ENCODE data around the gene TMEM238.
"Not testable (repeated sequence)": the region's sequence is repeated elsewhere in the genome, so short reads cannot be mapped to it uniquely, and the experiment has no call there.

TMEM238 gene, protein sequence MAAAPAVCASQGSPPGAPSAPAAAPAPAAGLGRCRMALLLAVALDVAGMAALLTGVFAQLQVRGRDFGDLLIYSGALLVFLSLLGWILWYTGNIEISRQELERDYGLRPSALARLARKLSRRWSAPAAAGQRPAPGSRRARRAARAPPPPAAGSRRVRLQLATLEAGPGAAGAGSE

DNA sequence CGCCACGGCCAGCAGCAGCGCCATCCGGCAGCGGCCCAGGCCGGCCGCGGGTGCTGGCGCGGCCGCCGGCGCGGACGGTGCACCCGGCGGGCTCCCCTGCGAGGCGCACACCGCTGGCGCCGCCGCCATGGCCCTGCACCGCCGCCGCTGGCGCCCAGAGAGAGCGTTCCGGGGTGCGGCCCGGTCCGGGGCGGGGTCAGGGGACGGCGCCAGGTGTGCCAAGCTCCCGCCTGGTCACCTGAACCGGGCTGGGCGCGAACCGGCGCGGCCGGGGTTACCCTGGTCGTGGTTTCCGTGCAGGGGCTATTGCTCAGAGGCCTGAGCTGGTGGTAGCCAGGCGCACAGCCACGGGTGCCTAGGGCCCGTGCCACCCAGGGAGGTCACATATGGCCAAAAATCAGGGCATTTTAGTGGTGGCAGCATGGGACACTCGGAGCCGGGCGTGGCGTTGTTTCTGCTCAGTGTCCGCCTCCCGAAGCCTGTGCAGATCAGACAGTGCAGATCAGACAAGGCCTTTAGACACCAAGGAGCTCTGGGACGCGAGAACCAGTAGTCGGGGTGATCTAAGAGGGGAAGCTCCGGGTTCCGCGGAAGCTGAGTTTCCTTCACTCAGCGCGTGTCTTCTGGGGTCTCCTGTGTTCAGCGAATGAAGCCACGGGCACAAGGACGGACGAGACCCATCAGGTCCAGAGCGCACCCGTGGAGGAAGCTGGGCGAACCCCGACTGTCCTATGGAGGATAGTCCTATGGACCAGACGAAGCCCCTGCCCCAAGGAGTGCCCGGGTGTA lies at the start of gene TMEM238:
TSS of gene TMEM238 (minus strand) at position 162 of the 789 bp plus-strand sequence. CDS start at position 129, 33 bp downstream.
- DNase-seq, result peak; percentile 69

DNA sequence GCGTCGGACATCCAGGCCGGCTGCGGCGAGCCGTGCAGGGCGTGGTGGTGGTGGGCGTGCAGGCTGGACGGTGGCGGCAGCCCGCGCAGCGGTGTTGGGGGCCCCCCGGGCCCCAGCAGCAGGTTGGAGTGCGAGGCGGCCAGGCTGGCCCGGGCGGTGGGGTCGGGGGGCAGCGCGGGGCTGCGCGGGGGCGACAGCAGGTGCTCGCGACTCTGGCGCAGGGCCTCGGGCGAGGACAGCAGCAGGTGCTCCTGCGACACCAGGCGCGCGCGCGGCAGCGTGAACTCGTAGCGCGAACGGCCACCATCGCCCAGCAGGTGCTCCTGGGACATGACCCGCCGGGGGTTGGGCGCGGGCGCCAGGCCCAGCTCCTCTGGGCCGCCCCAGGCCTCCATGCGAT lies 49.2 kb upstream of the TMEM238 start:
- DNase-seq, result no peak

DNA sequence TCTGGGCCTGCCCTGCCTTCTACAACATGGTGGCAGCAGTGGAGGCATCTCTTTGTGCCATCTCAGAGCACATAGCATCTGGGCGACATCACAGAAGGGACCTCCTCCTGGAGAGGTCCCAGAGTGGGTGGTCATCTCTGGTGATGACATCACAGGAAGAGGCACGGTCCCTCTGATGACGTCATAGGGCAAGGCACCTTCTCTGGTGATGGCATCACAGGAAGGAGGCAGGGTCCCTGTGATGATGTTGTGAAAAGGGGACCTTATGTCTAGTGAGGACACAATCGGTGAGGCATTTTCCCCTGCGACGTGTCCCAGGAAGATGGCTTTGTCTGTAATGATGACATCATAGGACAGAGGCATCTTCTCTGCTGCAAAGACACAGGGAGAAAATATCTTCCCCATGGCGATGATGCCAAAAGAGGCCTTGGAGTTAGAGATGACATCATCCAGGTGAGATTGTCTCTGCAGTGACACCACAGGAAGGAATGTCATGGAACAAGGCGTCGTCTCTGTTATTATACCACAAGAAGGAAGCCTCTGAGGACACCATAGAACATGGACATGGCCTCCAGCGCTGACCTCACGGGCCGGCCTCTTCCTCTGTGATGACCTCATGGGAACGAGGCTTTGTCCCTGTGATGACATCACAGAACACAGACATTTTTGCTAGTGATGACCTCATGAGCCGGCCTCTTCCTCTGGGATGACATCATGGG lies 48.3 kb upstream of the TMEM238 start:
- DNase-seq, result no peak

DNA sequence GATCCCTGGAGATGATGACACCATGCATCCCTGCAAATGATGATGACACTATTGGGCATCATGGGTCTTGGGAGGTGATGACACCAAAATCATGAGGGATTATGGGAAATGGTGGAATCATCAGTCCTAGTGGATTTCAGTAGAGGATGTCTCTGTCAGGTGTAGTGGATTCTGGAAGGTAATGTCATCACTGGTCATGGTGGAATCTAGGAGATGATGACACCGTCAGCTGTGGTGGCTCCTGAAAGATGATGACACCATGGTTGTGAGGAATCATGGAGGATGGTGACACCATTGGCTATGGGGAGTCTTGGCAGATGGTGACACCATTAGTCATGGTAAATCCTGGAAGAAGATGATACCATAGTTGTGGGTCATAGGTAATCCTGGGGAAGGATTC lies 47.1 kb upstream of the TMEM238 start:
- DNase-seq, result no peak

DNA sequence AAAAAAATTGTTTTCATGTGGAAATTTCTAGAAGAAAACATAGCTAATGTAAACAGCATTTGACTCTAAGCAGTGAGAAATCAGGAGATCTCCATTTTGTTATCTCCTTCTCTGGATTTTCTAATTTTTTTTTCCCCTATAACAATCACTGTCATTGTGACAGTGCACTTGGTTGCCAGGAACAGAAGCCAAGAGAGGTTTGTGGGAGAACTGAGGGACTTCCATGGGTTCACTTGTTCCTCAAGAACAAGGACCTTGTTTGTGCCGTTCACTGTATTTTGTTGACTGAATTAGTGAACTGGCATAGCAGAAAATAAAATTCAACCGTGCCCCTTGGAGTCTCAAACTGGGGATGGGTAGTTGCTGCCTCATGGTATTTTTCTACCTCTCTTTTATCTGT lies 42.0 kb upstream of the TMEM238 start:
- DNase-seq, result no peak

DNA sequence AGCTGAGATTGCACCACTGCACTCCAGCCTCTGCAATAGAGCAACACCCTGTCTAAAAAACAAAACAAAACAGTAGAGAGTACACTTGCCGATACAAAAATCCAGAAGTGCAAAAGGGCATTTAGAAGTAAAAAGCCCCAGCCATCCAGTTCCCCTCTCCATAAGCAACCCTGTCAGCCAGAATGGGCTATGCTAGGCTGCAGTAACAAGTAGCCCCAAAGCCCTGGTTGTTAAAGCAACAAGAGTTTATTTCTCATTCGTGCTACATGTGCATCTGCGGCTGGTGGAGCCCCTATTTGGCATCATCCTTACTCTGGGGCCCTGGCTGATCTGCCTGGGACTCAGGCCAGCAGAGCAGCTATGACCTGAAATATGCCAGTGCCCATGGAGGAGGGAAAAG lies 40.4 kb upstream of the TMEM238 start:
- no peak for DNase-seq

DNA sequence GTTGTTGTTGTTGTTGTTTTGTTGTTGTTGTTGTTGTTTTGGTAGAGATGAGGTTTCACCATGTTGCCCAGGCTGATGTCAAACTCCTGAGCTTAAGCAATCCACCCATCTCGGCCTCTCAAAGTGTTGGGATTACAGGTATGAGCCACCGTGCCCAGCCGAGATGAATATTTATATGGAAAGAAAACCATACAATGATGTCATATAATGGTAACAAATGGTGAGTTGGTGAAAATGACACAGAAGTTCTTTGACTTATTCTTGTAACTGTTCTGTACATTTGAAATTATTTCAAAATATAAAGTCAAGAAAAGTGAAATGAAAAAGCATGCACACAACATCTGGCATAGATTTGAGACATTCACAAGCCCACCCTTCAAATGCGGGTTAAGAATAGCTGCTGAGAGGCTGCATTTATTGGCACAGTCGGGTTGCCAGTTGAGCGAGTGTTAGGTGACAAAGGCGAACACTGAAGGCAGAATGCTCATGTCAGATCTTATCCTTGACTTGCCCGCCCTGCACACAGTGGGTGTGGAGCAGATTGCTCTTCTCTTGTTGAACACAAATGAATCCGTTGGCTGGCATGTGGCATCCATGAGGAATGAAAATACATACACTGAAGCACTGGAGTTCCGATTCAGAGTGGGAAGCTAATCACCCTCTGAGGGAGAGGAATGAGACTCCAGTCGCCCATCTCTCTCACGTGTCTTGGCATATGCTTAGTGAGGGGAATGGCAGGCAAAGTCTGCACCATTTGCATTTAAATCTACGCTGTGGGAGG lies 39.3 kb upstream of the TMEM238 start:
- DNase-seq, result no peak

DNA sequence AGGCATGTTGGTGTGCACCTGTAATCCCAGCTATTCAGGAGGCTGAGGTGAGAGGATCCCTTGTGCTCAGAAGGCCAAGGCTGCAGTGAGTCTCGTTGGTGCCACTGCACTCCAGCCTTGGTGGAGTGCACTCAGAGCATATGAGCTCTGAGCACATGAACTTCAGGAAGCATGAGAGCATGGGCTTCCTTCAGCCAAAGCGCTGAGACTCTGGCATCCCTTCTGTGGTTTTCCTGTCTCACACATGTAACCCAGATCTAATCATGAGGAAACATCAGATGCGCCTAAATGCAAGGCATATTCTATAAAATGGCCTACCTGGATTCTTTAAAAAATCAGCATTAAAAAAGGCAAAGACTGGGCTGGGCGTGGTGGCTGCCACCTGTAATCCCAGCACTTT lies 37.2 kb upstream of the TMEM238 start:
- DNase-seq, result not testable (repeated sequence)

DNA sequence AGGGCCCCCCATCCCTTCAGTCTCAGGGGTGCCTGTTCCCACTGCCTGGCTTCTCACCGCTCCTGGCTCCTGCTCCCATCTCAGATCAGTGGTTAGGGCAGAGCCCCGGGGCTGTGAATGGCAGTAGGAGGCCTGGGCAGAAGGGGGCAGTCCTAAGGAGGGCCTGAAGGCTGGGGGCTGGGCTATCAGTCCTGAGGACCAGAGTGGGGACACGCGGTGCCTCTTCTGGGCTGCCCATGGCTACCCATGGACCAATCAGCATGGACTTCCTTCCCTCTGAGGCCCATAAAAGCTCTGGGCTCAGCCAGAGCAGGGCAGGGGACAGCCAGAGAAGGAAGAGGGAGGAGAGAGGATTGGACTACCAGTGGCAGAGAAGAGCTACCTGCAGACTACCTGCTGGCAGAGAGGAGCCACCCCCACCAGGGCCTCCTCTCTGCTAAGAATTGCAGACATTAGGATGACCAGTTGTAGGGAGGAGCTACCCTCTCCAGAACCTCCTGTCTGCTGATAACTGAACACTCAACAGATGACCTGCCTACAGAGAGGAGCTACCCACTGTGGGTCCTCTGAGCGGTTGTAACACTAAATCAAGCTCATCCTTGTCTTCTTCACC lies 35.6 kb upstream of the TMEM238 start:
- DNase-seq, result no peak

DNA sequence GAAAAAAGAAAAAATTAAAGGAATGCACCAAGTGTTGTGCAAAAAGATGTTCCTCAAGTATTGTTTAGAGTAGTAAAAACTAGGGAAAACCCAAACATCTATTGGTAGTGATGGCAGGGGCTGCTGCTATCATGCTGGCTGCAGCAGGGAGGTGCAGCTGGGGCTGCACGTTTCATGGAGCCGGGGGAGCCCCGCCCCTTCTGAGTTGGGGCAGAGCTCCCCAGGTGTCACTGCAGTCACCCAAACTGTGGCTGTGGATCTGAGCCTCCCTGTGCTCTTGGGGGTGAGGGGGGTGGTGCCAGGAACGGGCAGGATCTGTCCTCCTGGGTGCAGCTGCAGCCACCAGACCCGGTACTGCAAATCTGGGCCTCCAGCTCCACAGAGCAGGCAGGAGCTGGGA lies 35.0 kb upstream of the TMEM238 start:
- DNase-seq, result no peak

DNA sequence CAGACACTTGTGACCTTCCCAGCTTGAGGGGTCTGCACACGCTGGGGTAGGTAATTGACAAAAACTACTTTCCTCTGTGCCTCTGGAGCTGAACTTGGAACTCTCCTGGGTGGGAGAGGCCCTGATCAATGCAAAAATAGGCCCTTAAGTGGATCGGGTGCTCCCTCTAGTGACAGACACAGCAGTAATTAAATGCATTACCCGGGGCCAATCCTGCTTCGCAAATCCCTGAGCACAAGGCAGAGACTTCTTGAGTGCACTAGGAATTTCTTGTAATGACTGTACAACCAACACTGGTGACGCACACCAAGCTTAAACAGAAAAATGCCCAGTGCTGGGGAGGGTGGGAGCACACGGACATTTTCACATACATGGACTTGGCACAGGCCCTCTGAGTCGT lies 34.1 kb upstream of the TMEM238 start:
- peak; percentile 81 for DNase-seq

DNA sequence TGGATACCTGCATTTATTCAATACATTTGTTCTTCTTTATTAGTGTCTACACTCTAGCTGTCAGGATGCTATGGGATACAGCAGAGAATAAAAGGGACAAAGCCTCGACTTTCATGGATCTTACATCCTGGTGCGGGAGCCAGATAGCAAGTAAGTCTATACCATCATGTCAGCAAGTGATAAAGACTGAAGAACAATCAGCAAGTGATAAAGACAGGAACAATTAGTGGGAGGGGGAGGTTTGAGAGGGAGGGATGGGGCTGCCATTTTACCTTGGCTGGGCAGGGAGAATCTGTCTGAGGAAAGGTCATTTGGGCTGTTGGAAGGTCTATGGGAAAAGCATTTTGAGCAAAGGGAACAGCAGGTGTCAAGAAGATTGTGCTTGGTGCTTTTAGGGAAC lies 26.1 kb upstream of the TMEM238 start:
- DNase-seq, result no peak

DNA sequence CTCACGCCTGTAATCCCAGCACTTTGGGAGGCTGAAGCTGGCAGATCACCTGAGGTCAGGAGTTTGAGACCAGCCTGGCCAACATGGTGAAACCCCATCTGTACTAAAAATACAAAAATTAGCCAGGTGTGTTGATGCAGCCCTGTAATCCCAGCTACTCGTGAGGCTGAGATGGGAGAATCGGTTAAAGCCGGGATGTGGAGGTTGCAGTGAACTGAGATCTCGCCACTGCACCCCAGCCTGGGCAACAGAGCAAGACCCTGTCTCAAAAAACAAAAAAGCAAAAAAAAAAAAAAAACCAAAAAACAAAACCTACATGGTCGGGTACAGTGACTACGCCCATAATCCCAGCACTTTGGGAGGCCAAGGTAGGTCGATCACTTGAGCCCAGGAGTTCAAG lies 25.1 kb upstream of the TMEM238 start:
- not testable (repeated sequence) for DNase-seq

DNA sequence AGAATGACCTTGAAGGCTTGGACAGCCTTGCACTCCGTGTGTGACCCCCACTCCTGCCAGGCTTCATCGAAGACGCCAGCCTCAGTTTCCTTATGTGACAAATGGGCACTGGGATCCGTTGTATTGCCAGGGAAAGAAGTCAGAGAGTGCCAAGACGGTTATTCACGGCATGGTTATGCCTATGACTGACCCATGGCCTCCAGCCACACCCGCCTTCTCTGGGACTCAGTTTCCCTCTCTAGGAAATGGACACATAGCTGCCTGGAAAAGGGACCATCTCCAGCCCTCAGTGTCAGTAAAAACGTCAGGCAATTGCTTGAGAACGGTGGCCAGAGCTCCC lies 24.4 kb upstream of the TMEM238 start:
- DNase-seq, result no peak

DNA sequence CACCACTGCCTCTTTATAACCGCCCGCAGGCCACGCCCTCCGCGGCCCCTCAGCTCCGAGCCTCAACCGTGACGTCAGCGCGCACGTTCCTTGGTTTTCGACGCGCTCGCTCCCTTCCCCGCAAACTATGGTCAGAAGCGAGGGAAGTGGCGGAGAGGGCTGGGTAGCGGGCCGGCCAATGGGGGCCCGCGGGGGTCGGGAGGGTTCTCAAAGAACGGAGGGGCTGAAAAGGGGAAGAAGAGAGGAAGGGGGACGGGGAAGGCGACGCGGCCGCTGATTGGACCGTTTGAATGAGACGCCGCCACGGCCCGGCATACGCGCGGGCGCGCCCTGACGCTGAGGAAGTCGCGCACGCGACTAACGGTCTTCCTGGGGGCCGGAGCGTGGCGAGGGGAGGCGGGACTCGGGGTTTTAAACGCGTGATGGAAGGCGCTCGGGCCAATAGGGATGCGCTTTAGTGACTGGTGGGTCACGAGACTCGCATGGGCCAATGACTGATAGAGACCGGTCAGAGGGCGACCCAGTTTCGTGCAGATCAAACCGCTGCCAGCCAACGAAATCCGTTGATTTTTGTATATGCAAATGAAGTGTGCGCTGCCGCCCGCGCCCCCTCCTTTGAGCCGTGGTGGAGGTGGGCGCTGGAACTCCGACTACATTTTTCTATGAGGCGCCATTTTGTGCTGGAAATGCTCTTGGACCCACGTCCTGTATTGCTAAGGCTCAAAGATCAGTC lies 23.9 kb upstream of the TMEM238 start:
- DNase-seq, result peak; percentile 98

DNA sequence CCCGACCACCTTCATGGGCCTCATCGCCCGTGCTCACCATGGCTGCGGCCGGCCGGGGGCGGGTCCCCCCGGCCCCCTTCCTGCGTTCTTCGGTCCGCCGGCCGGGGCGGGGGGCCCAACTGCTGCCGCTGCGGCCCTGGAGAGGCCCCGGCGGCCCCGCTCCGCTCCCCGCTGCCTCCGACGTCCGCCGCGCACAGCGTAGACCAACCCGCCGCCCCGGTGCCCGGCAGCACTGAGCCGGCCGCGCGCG lies 23.4 kb upstream of the TMEM238 start, which contains the start of gene UBE2S:
TSS of gene UBE2S (minus strand) at position 239 of the 250 bp plus-strand sequence. CDS start at position 40, 199 bp downstream.
- DNase-seq, result not testable (repeated sequence)

DNA sequence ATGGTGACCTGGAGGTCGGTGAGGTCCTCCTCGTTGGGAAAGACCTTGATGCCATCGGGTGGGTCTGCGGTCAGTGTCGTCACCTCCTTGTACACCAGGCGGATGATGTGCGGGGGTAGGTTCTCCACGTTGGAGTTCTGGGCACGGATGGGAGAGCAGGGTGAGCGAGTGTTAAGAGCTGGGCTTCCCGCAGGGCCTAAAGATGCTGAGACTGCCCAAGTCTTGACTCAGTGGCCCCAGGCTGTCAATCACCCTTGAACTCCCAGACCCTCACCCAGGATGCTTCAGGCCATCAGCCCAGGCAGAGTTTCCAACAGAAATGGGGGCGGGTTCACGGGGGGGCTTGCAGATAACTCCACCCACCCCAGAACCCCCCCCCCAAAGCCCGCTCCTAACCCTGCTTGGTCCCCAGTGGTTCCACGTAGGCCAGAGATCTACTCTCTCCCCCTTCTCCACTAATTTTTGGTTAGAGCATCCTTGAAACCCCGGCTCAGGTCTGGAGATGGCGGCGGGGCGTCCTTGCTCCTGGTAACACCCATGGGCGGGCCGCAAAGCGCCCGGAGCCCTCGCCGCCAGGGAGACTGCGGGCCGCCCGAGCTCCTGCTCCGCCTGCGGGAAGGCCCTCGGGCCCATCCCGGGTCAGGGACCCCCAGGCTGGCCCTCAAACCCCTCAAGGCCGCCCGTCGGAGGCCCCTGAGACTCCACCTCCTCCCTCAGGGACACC lies 22.9 kb upstream of the TMEM238 start:
- peak; percentile 47 for DNase-seq

DNA sequence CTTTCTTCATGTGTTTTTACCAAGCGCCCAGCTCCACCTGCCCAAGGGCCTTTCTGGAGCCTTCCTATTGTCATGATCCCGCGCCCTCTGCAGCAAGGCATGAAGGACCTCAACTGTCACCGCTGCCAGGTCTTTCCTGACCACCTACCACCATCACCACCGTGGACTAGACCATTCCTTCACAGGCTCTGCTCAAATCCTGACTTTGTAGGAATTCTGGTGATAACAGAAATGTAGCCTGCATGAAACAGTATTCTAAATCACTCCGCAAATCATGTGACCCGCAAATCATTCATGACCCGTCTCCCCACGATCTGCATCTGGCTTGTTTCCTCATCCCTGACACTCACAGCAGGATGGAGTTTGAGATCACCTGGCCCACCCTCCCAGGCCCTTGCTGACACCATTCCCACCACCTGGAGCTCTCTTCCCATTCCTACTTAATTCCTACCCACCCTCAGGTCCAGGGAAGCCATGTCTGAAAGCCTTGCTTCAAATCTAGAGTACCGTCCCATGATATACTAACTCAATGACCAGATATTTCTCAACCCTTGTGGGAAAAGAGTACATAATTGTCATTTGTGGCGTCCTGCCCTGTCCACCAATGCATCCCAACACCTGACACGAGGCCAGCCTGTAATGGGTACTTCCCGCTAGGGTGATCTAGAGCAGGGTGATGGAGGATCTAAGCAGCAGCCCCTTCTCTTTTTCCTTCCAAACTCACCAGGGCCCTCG lies 22.2 kb upstream of the TMEM238 start:
- no peak for DNase-seq

DNA sequence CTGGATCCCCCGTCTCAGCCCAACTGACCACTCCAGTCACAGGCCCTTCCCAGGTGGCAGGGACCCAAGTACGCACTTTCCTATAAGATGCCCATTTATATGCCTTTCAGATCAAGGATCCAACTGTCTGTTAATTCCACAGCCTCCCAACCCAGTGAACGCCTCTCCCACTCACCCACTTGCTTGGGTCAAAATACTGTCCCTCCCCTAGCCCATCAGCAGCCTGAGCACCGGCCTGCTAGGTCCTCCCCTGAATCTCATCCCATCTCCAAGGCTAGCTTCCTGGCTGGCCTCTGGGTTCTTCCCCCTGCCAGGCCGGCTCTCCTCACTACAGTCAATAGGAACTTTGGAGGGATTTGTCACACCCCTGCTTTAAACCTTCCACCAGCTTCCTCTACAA lies 21.5 kb upstream of the TMEM238 start:
- no peak for DNase-seq

DNA sequence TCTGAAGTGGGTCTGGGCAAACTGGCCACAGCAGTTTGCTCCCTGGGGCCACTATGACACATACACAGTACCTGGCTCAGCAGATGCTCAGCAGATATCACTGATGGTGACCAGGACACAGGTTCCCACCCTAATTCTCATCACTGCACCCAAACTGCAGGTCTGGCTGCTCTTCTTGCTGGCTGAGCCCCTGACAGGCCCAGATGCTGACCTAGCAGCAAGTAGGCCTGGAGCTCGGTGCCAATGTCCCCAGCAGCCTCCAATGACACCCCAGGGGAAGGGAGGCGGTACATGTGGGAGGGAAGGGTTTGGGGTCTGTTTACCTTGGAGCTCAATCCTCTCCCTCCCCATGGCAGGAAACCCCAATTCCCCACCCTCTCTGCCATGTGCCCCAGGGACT lies 18.4 kb upstream of the TMEM238 start:
- no peak for DNase-seq

DNA sequence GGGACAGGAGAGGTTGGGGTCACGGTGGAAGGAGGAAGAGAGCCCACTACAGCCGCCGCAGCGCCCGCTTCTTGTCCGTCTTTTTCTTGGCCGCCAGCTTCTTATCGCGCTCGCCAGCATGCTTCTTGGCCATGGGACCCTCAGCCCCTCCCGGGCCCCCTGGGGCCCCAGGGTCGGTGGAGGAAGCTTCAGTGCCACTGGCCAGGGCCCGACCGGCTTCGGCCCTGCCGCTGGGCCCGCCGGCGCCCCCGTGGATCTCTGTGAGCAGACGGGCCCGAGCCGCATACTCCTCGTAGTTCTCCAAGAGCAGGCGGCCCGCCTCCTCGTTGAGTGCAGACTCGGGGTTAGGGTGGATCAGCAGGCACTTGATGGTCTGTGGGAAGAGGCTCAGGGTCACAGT lies 17.3 kb upstream of the TMEM238 start:
- not testable (repeated sequence) for DNase-seq

All from retina (tissue), 1 donor.